Daoy (cell line): Measurements from ENCODE around the gene TMEM135. TPM values are rescaled to one million over a fixed set of nuclear protein-coding genes. Genes with fewer than 3 reads are reported as not detected.
"Not testable (repeated sequence)": the region's sequence is repeated elsewhere in the genome, so short reads cannot be mapped to it uniquely, and the experiment has no call there.

Experiments
- DNase-seq: peaks from one replicate; pipeline ENCODE4 v3.0.0-alpha.2; 2015; ENCODE audit warnings: low read depth
- total RNA-seq: library from RNA; depleted of rRNA; stranded (reverse); fragments of >200 nt; shearing (Covaris generic); gene quantifications from 2 replicates; pipeline ENCODE4 v1.2.3, GENCODE V29; 2014

The TMEM135 gene
- total RNA-seq, 1 experiment from 2014 or later: 5.4 TPM

GRCh38 chr11:87258171-87258833 is 220.6 kb downstream of the TMEM135 start:
- DNase-seq: no peak

DNA sequence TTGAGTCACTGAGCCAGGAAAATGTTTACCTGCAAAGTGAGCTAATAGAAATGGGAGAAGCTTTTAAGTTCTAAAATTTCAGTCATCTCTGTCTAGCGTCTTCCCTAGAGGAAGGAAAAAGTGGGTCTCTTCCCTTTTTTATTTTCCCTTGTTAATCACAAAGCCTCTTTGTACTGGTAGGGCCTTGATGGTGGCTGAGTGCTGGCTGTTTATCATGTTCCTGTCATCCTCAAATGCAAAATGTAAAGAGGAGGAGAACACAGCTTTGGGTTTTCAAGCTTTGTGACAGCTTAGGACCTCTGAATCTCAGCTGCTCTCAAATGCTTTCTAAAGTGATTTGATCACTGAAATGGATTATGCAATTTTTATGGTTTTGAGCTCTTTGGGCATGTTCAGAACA is 222.0 kb downstream of the TMEM135 start:
- no peak for DNase-seq

DNA sequence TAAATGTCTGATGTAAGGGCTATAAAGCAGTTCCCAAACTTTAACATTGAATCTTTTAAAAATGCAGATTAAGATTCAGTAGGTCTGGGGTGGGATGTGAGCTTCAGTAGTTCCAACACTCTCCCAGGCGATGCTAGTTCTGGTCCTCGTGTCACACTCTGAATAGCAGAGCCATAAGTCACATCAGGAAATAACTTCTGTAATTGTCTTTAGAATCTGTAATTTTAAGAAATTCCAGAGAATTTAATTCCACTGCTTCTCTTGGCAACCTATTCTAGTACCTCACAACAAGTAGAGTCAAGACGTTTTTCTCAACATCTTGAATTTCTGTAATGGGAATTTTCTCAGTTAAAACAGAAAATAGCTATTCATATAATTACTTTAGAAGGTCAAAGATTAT is 223.1 kb downstream of the TMEM135 start:
- no peak for DNase-seq

DNA sequence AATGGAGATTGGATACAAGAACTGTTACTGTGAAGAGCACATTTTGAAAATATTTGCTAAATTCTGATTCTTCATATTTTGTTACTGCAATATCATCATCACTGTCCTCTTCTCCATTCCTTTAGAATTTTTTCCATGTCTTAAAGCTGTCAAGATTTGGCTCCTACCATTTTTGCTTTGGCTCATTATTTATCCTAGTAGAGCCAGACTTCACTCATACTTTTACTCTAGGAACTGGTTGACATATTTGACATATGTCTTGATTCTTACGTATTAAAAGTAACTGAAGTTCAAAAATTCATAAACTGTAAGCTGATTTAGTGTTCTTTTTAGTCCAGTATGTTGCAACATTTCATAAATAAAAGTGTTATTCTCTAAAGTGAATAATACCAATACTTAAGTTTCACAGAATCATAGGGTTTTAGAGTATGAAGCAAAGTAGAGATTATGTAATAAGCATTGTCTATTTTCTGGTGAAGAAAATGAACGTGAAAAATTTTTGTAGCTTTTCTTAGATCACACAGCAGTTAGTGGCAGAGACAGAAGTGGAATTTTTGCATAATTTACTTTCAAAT is 225.6 kb downstream of the TMEM135 start:
- DNase-seq: no peak

DNA sequence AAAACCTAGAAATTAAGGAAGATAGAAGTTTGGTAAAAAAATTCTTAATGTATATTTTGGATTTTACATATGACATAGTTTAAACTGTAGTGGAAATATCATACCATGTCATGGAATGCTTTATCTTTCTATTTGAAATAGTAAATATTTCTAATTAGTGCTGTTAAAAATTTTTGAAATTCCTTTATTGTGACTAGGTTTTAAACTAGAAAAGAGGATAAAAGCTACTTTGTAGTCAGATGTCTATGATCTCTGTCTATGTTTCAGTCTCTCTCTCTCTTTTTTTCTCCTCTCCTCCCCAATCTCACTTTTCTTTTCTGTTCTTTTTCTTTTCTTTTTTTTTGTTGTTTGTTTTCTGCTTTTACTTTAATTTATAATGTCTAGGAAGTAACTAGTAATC is 226.2 kb downstream of the TMEM135 start:
- no peak for DNase-seq

- no peak for DNase-seq
Measured at GRCh38 chr11:87265132-87265531, 227.4 kb downstream of the TMEM135 start.

DNA sequence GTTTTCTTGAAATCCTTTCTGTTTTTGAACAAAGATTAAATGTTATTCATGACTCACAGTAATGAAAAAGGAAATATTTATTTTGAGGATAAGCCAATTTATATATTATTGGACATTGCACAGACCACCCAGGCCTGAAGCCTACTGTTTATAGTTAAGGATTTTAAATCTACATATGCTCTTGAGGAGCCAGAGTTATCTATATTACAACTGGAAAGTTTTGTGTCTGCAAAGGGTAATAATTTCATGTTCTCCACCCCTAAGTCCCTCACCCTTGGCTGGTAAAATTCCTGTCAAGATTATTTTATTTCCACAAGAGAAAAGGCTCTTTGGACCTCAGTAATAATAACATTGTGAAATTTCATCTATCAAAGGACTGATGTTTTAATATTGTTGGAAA is 228.2 kb downstream of the TMEM135 start:
- DNase-seq: no peak

- no peak for DNase-seq
Measured at GRCh38 chr11:87266751-87267150, 229.0 kb downstream of the TMEM135 start.

DNA sequence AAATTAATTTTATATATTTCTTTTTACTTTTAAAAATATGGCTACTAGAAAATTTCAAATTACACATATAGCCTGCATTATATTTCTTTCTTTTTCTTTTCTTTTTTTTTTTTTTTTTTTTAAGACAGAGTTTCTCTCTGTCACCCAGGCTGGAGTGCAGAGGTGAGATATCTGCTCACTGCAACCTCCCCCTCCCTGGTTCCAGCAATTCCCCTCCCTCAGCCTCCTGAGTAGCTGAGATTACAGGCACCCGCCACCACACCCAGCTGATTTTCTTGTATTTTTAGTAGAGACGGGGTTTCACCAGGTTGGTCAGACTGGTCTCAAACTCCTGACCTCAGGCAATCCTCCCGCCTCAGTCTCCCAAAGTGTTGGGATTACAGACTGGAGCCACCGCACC is 234.2 kb downstream of the TMEM135 start:
- DNase-seq: not testable (repeated sequence)

DNA sequence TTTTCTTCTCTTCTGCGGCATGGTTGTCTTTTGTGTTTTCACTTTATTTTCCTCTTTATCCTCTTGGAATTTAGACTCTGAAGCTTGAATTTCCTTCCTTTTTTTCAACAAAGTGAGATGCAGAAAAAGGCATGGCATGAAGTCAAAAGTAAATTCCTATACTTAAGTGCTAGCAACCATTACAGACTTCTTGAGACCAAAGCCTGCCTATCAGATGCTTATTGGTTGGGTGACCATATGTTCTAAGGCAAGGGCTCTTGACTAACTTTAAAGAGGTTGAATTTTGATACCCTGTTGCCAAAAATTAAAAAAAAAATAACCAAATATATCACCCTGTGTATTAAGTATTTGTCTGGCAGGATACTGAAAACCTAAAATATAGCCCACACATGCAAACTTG is 237.4 kb downstream of the TMEM135 start:
- DNase-seq: no peak

DNA sequence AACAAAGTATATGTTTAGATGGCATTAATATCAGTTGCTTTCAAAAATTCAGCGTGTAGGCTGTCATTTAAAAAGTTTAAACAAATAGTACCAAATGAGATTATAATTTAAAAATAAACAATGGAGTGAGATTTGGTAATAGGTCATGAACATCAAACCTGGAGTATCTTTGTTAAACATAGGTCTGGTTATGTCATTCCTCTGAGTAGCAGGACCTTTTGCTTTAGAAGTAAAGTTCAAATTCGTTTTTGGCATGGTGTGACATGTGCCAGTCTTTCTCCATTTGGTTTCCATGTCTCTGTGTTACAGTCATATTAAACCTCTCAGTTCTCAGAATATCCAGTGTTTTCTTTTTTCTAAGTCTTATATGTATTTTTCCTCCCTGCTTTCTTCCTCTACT is 242.4 kb downstream of the TMEM135 start:
- no peak for DNase-seq

GRCh38 chr11:87281496-87281895 is 243.8 kb downstream of the TMEM135 start:
- DNase-seq: peak; percentile 3

GRCh38 chr11:87284306-87284705 is 246.6 kb downstream of the TMEM135 start:
- DNase-seq: no peak

DNA sequence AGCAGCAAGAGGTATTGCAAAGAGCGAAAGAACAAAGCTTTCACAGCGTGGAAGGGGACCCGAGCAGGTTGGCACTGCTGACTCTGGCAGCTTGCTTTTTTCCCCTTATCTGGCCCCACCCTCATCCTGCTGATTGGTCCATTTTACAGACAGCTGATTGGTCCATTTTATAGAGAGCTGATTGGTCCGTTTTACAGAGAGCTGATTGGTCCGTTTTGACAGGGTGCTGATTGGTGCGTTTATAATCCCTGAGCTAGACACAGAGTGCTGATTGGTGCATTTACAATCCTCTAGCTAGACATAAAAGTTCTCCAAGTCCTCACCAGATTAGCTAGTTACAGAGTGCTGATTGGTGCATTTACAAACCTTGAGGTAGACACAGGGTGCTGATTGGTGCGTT is 247.9 kb downstream of the TMEM135 start:
- not testable (repeated sequence) for DNase-seq

GRCh38 chr11:87286338-87286737 is 248.6 kb downstream of the TMEM135 start:
- DNase-seq: no peak

DNA sequence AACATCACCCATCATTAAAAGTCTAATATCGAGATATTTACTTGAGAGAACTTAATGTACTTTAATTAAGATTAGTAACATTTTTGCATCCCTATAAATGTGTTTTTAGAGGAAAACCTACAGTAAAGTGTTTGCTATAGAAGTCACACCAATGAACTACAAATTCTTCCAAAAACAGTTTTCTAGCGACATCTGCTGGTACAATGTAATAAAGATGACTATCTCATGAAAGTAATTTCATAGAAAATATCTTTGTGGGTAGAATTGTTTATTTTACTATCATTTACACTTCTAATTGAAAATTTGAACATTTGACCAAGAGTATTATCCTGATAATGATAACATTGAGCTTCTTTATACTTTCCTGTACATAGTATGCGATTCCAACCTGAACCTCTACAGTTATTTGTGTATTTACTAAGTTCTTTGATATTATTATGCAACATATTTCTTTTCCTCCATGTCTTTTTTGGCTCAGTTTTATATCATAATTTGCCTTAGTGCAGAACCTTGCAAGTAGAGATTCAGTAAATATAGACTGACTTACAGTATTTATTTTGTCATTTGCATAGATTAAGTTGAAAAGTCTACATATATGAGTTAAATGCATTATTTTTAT is 252.7 kb downstream of the TMEM135 start:
- DNase-seq: peak; percentile 13

DNA sequence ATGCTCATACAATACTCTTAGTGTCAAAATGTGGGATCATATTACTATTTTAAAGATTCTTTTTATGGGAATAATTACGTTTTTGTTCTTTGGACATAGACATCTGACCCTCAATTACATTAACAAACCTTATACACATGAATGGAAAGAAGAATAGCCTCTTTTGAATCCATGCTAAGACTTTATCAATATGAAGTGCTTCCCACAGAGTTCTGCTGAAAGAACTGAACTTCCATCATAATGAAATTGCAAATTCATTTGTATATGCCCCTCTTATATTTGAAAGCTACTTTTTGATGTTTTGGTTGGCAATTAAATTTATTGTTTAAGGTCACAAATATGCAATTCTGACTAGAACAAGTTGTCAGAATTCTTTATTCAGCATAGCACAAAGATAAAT is 254.9 kb downstream of the TMEM135 start:
- no peak for DNase-seq

GRCh38 chr11:87295237-87295636 is 257.5 kb downstream of the TMEM135 start:
- DNase-seq: no peak

GRCh38 chr11:87296627-87297026 is 258.9 kb downstream of the TMEM135 start:
- DNase-seq: no peak

- no peak for DNase-seq
Measured at GRCh38 chr11:87298155-87298554, 260.4 kb downstream of the TMEM135 start.

GRCh38 chr11:87299041-87299481 is 261.3 kb downstream of the TMEM135 start:
- no peak for DNase-seq

GRCh38 chr11:87300640-87301380 is 263.1 kb downstream of the TMEM135 start:
- no peak for DNase-seq
